GM12892 (cell line): ENCODE measurements around the gene SGCD.

ENCODE experiments used
- POLR2AphosphoS5 ChIP-seq: IDR thresholded peaks from 2 replicates; pipeline ENCODE4 v1.6.1; 2011; ENCODE audit warnings: low read depth, low read length, control low read depth
- TAF1 ChIP-seq: IDR thresholded peaks from 2 replicates; pipeline ENCODE4 v1.6.1; 2011; ENCODE audit warnings: low read depth, mild to moderate bottlenecking, control low read depth, low read length, borderline replicate concordance

- TF ChIP-seq POLR2AphosphoS5 (no peak), TAF1 (no peak)
Observed at GRCh38 chr5:156354571-156354970, 27.6 kb downstream of the SGCD start.
